SH-SY5Y (cell line): ENCODE results near the gene TDRD9.

ENCODE experiments used
- GATA2 ChIP-seq: IDR thresholded peaks from 2 replicates; pipeline ENCODE4 v1.6.1; 2011; ENCODE audit warnings: mild to moderate bottlenecking, low read depth, low read length
- GATA3 ChIP-seq: IDR thresholded peaks from 2 replicates; pipeline ENCODE4 v1.6.1; 2011; ENCODE audit warnings: low read depth, mild to moderate bottlenecking, low read length, moderate library complexity

- no peak for TF ChIP-seq GATA2
- no peak for TF ChIP-seq GATA3
Measured at GRCh38 chr14:104075530-104076151, 147.4 kb downstream of the TDRD9 start.
